Measurements from ENCODE around the gene PDZK1. TPM values are rescaled to one million over a fixed set of nuclear protein-coding genes. Genes with fewer than 3 reads are reported as not detected.

Gene PDZK1
- total and polyA plus RNA-seq, 10 donors = 0.26 to 0.63 (median 0.37) TPM; not detected in 4

DNA sequence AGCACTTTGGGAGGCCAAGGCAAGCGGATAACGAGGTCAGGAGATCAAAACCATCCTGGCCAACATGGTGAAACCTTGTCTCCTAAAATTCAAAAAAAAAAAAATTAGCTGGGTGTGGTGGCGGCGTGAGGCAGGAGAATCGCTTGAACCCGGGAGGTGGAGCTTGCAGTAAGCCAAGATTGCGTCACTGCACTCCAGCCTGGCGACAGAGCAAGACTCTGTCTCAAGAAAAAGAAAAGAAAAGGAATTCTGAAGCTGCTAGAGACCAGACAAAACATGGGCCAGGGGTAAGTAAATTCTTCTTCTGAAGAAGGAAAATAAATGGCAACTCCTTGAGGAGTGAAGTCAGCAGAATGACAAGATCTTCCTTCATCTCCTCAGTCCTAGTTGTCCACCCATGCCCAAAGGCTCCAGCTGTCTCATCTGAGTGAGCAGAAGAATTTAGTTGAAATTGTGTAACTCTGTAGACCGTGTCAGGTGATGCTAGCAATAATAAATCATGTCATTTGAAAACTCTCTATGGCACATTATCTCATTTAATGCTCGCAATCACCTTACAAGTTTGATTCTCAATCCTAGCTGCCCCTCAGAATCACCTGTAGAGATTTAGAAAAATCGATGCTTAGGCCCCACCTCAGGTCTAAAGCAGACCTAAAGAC, 14.3 kb downstream of the PDZK1 start:
- Histone ChIP-seq H3K27ac (no peak overlapping the region), H3K36me3 (no peaks in the 10 kb centered on the region), H3K4me1 (peaks cover 0 to 29% (median 17%) of the 10 kb centered on the region in 6 donors), H3K9me3 (no peaks in the 10 kb centered on the region), H3K27me3 (replicated peaks in 1 of 7) (no peaks in the 10 kb centered on the region), H3K4me3 (no peak overlapping the region)
- intact Hi-C loops (cut with DNase I; ENCODE audit: low total_unique reads) = no loop called here
- no peak for TF ChIP-seq POLR2A (IDR thresholded peaks at IDR 0.05)
- no peak for TF ChIP-seq POLR2AphosphoS5 (IDR thresholded peaks at IDR 0.05)
- TF ChIP-seq CTCF (IDR thresholded peaks at IDR 0.05 in 8 of 11, conservative IDR thresholded peaks at IDR 0.05 in 3 of 11) = no peak
- DNase-seq = no peak
- 85 to 95% (median 87%) methylated on average over 11 of the region's 11 CpGs for WGBS, 5 donors

DNA sequence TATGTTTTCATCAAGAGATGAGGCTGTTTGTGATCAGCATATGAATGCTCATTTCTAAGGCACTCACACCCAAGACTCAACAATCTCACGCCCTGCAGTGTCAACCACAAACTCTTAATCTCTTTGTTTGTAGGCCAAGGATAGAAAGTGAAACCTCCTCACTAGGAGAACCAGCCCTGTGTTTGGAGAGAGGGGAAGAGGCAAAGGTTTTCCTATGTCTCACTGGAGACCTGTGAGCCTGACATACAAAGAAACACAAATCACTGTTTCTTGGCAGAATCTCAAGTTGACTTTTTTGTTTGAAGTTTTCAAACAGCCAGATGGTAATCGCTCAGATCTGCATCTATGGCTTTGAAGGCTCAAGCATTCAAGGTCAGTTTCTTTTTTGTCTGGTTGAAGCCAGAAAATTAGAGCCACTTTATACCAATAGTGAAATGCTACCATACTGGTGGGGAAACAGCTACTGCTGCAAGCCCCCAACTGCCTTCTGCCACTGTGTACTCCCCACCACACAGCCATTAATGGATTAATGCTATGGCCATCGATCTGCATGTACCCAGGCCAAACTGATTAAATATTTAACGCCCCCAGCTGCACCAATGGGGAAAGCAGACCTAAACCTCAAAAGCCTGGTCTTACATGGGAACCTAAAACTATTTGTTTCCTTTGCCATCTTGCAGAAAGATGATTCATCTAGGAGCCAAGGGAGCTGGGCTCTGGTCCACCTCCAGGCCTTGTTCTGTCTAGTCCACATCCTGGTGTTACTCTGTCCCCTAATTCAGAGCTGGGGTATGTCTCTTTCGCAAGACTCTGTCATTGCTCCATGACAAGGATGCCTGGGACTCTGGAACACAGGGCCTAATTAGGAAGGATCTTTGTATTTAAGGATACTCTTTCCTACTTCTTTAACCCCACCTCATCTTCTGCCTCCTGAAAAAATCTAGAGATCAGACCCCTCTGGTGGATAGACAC, 16.3 kb downstream of the PDZK1 start:
- 62 to 64% (median 62%) methylated on average over 5 of the region's 5 CpGs for WGBS, 5 donors
- peak overlapping the region in 4 of 8 donors; percentile 2 to 68 (median 40) for H3K27ac ChIP-seq
- intact Hi-C loops (cut with DNase I; ENCODE audit: low total_unique reads) = no loop called here
- TF ChIP-seq POLR2AphosphoS5 (IDR thresholded peaks at IDR 0.05) (no peak), CTCF (IDR thresholded peaks at IDR 0.05 in 8 of 11, conservative IDR thresholded peaks at IDR 0.05 in 3 of 11) (no peak), POLR2A (IDR thresholded peaks at IDR 0.05) (no peak)
- DNase-seq = no peak
- no peak overlapping the region for H3K4me3 ChIP-seq
- no peaks in the 10 kb centered on the region for H3K27me3 ChIP-seq (replicated peaks in 1 of 7)
- H3K36me3 ChIP-seq = no peaks in the 10 kb centered on the region
- H3K4me1 ChIP-seq = peaks cover 0 to 29% (median 17%) of the 10 kb centered on the region in 6 donors
- no peaks in the 10 kb centered on the region for H3K9me3 ChIP-seq

DNA sequence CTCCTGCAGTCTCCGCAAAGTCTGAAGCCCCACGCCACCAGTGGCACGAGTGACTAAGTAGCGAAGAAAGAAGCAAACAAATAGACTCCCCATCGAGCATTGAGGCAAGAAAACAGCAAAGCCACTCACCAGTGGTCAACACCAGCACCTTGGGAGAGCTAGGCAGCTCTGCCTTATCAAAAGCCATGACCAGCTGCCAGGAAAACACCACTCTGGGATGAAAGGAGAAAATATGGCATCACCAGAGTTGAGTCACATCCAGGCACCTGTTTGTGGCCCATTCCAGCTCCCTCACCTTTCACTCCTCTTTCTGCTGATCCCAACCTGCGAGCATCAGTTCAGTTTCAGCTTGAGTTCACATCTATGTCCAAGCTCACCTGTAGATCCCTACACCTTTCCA, 17.2 kb downstream of the PDZK1 start:
- H3K9me3 ChIP-seq = no peaks in the 10 kb centered on the region
- H3K4me3 ChIP-seq = no peak overlapping the region
- TF ChIP-seq POLR2A (IDR thresholded peaks at IDR 0.05) (no peak), POLR2AphosphoS5 (IDR thresholded peaks at IDR 0.05) (no peak), CTCF (IDR thresholded peaks at IDR 0.05 in 8 of 11, conservative IDR thresholded peaks at IDR 0.05 in 3 of 11) (no peak)
- DNase-seq = no peak
- H3K27ac ChIP-seq = peak overlapping the region in 4 of 8 donors; percentile 14 to 68 (median 44)
- WGBS, 5 donors = 93 to 95% (median 93%) methylated on average over 6 of the region's 6 CpGs
- no peaks in the 10 kb centered on the region for H3K36me3 ChIP-seq
- no peaks in the 10 kb centered on the region for H3K27me3 ChIP-seq (replicated peaks in 1 of 7)
- H3K4me1 ChIP-seq = peaks cover 0 to 29% (median 17%) of the 10 kb centered on the region in 6 donors
- intact Hi-C loops (cut with DNase I; ENCODE audit: low total_unique reads) = no loop called here

DNA sequence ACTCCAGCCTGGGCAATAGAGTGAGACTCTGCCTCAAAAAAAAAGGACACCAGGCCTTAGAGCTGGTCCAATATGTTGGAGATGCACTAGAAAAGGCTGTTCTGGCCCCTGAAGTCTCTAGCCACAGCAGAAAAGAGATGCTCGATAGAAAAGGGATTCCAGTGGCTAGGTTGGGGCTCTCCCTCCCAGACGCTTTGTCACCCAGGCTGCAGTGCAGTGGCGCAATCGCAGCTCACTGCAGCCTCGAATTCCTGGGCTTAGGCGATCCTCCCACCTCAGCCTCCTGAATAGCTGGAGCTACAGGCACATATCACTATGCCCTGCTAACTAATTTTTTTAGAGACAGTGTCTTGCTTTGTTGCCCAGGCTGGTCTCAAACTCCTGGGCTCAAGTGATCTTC, 18.2 kb downstream of the PDZK1 start:
- no peak overlapping the region for H3K4me3 ChIP-seq
- no peak for TF ChIP-seq POLR2AphosphoS5 (IDR thresholded peaks at IDR 0.05)
- TF ChIP-seq POLR2A (IDR thresholded peaks at IDR 0.05) = no peak
- TF ChIP-seq CTCF (IDR thresholded peaks at IDR 0.05 in 8 of 11, conservative IDR thresholded peaks at IDR 0.05 in 3 of 11) = no peak
- no peaks in the 10 kb centered on the region for H3K36me3 ChIP-seq
- DNase-seq = no peak
- peaks cover 0 to 29% (median 17%) of the 10 kb centered on the region in 6 donors for H3K4me1 ChIP-seq
- intact Hi-C loops (cut with DNase I; ENCODE audit: low total_unique reads) = no loop called here
- no peaks in the 10 kb centered on the region for H3K27me3 ChIP-seq (replicated peaks in 1 of 7)
- H3K27ac ChIP-seq = peak overlapping the region in 4 of 8 donors; percentile 3 to 68 (median 44)
- no peaks in the 10 kb centered on the region for H3K9me3 ChIP-seq
- WGBS, 5 donors = 86 to 100% (median 90%) methylated on average over 1 to 6 of the region's 6 CpGs
